GM12878 (cell line): ENCODE data around the gene SOX12. TPM values are rescaled to one million over a fixed set of nuclear protein-coding genes. Genes with fewer than 3 reads are reported as not detected.
A peak's percentile ranks its signal among the peaks of the same experiment; 100 is the strongest.

Source experiments
- ATAC-seq: fragments of 200-7000 bp; cut with Tn5 transposase; 3 replicates; pipeline ENCODE4 v1.9.1; 2020; ENCODE audit warnings: mild to moderate bottlenecking, moderate library complexity
- BruUV-seq: library from RNA; stranded (reverse); fragments of 400-500 nt; replicated peaks from 2 replicates; lab custom pipeline; 2021; lab: Mats Ljungman, UMichigan
- CTCF ChIA-PET: fragments of 300-600 bp; sonication (Branson Sonifier 250); formaldehyde crosslinking; extraction: SDS; loops from one replicate; lab custom pipeline; 2021; ENCODE audit warnings: inconsistent platforms; lab: Yijun Ruan, JAX
- POLR2A ChIA-PET: fragments of 350-600 bp; formaldehyde crosslinking; extraction: SDS; loops from one replicate; lab custom pipeline; 2021; ENCODE audit warnings: inconsistent platforms; lab: Charles Lee
- RAD21 ChIA-PET: fragments of 300-600 bp; sonication (Branson Sonifier 250); formaldehyde crosslinking; loops from one replicate; lab custom pipeline; 2023; ENCODE audit warnings: antibody characterized with exemption; ENCODE audit not compliant: unreplicated experiment; lab: Charles Lee
- SMC1A ChIA-PET: fragments of 300-600 bp; sonication (Branson Sonifier 250); formaldehyde crosslinking; loops from one replicate; lab custom pipeline; 2023; ENCODE audit not compliant: unreplicated experiment, uncharacterized antibody; lab: Charles Lee
- DNase-seq: peaks from one replicate; pipeline ENCODE4 v3.0.0-alpha.2; 2011; ENCODE audit warnings: low read depth, low spot score
- FAIRE-seq: peaks from 3 replicates; lab custom pipeline; 2011; peaks lifted over from hg19 to GRCh38; lab: Jason Lieb, UNC
- H2AFZ ChIP-seq: 2 replicates; pipeline ENCODE4 v1.6.0; 2011; ENCODE audit warnings: low read depth, low read length, control low read depth; ENCODE audit not compliant: control insufficient read depth
- H3K27ac ChIP-seq: 2 replicates; pipeline ENCODE4 v1.5.1; 2011; ENCODE audit warnings: control low read depth; ENCODE audit not compliant: control insufficient read depth, insufficient read depth
- H3K27me3 ChIP-seq, 2 experiments: replicated peaks in 1 of 2; 2 replicates each; pipeline versions ENCODE4 v1.6.0 to v1.6.1; 2011; ENCODE audit warnings: low read length in 1 of 2; ENCODE audit not compliant: control insufficient read depth in 2 of 2, insufficient read depth in 2 of 2
- H3K36me3 ChIP-seq, 2 experiments: 2 replicates each; pipeline ENCODE4 v1.5.1; 2011; ENCODE audit warnings: low read length in 1 of 2; ENCODE audit not compliant: control insufficient read depth in 2 of 2, insufficient read depth in 2 of 2
- H3K4me1 ChIP-seq: 2 replicates; pipeline ENCODE4 v1.6.1; 2011; ENCODE audit warnings: mild to moderate bottlenecking, low read length, moderate library complexity, mixed read lengths; ENCODE audit not compliant: control insufficient read depth, insufficient read depth
- H3K4me2 ChIP-seq: 2 replicates; pipeline ENCODE4 v1.6.0; 2011; ENCODE audit warnings: control low read depth; ENCODE audit not compliant: control insufficient read depth, insufficient read depth
- H3K4me3 ChIP-seq: fragments of 200-600 bp; sonication (generic); 2 replicates; pipeline ENCODE4 v1.5.1; 2016
- H3K79me2 ChIP-seq: 2 replicates; pipeline ENCODE4 v1.6.0; 2011; ENCODE audit warnings: low read length; ENCODE audit not compliant: control insufficient read depth, insufficient read depth
- H3K9ac ChIP-seq: 2 replicates; pipeline ENCODE4 v1.8.0; 2011; ENCODE audit warnings: low read length, control low read depth, mixed read lengths; ENCODE audit not compliant: control insufficient read depth, insufficient read depth
- H3K9me3 ChIP-seq: replicated peaks from 3 replicates; pipeline ENCODE4 v1.5.1; 2011; ENCODE audit warnings: mild to moderate bottlenecking, low read length; ENCODE audit not compliant: control insufficient read depth, insufficient read depth
- H4K20me1 ChIP-seq: 2 replicates; pipeline ENCODE4 v1.6.0; 2011; ENCODE audit not compliant: control insufficient read depth, insufficient read depth
- ATF2 ChIP-seq: IDR thresholded peaks from 2 replicates; pipeline ENCODE4 v1.6.1; 2012; ENCODE audit warnings: low read length, inconsistent platforms
- CREM ChIP-seq: IDR thresholded peaks from 2 replicates; pipeline ENCODE4 v1.6.1; 2014; ENCODE audit warnings: antibody characterized with exemption, low read depth
- KLF5 ChIP-seq: fragments of 450-650 bp; IDR thresholded peaks from 2 replicates; pipeline ENCODE4 v1.6.1; 2014; ENCODE audit warnings: mild to moderate bottlenecking; ENCODE audit not compliant: partially characterized antibody
- RUNX3 ChIP-seq: IDR thresholded peaks from 2 replicates; pipeline ENCODE4 v1.6.1; 2012; ENCODE audit warnings: low read length, inconsistent platforms
- SIX5 ChIP-seq: IDR thresholded peaks from 2 replicates; pipeline ENCODE4 v1.6.1; 2011; ENCODE audit warnings: mild to moderate bottlenecking, low read depth, low read length, moderate library complexity; ENCODE audit not compliant: severe bottlenecking
- SUZ12 ChIP-seq: fragments of 200-600 bp; sonication (generic); IDR thresholded peaks from one replicate; pipeline ENCODE4 v1.6.1; 2018; ENCODE audit warnings: antibody characterized with exemption, mild to moderate bottlenecking; ENCODE audit not compliant: unreplicated experiment
- ZNF384 ChIP-seq: IDR thresholded peaks from 2 replicates; pipeline ENCODE4 v1.6.1; 2012; ENCODE audit warnings: low read depth, mild to moderate bottlenecking, low read length, improper control_type of control experiment, borderline replicate concordance
- WGBS: methylation state at CpG from one replicate; pipeline ENCODE4 v1.1.6; 2016; ENCODE audit warnings: low lambda C conversion rate; ENCODE audit not compliant: insufficient replicate concordance, insufficient coverage; ENCODE audit errors: missing lambda C conversion rate; 5-methylcytosine and 5-hydroxymethylcytosine counted together
- in situ Hi-C: fragments of 300-500 bp; cut with MboI; formaldehyde crosslinking; loops from 9 replicates; pipeline ENCODE4 v1.14.3; 2018; ENCODE audit warnings: mixed read lengths
- intact Hi-C: fragments of 100-400 bp; cut with micrococcal nuclease; formaldehyde crosslinking; loops from one replicate; pipeline ENCODE4 v1.14.2; 2022; ENCODE audit not compliant: unreplicated experiment
- polyA plus RNA-seq, 11 experiments: library from polyadenylated mRNA; depleted of rRNA in 4 of 11; unstranded in 6 of 11; stranded (reverse) in 5 of 11; fragments of >200 nt; fragmentation: Nextera tagmentation in 4 of 11; fragmentation: Illumina TruSeq in 1 of 11; extraction: Ambion mirVana in 4 of 11; extraction: Trizol in 1 of 11; gene quantifications; 1 replicate in 1 of 11; 2 replicates in 10 of 11; pipeline versions ENCODE4 v1.2.1 to v1.2.3, GENCODE V29; 2011 to 2016; ENCODE audit warnings: inconsistent platforms in 2 of 11, missing spikeins in 2 of 11, low read depth in 1 of 11
- total RNA-seq, 4 experiments: library from RNA; depleted of rRNA in 3 of 4; stranded (reverse); fragments of >200 nt in 3 of 4; fragmentation: Illumina TruSeq in 1 of 4; extraction: Trizol in 1 of 4; gene quantifications; 2 replicates each; pipeline versions ENCODE4 v1.2.1 to v1.2.3, GENCODE V29; 2013 to 2021

Gene SOX12
- total and polyA plus RNA-seq, 10 of the 15 experiments (the other 5 are each of a cell fraction or from before 2014, with no cell fraction given), result 0.50 to 17.9 (median 1.4) TPM

DNA sequence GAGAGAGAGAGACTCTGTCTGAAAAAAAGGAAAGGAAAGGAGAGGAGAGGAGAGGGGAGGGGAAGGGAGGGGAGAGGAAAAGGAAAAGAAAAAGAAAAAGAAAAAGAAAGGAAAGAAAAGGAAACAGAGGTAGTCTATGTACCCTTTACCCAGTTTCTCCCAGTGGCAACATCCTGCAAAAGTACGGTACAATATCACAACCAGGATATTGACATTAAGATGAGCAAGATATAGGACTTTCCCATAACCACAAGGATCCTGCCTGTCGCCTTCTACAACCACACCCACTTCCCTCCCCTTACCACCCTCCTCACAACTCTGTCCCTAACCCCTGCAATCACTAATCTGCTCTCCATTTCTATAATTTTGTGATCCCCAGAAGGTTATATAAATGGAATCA, 38.8 kb upstream of the SOX12 start (continued):
- TF ChIP-seq ATF2 (no peak), SUZ12 (no peak)

GRCh38 chr20:288956-289692, 36.2 kb upstream of the SOX12 start:
- ATAC-seq (no peak), FAIRE-seq (no peak), DNase-seq (no peak)
- Histone ChIP-seq H3K27me3 (no peaks in the 10 kb centered on the region), H3K79me2 (peaks cover 4% of the 10 kb centered on the region), H3K4me1 (peaks cover 13% of the 10 kb centered on the region), H3K4me3 (peak overlapping the region; percentile 91), H3K9ac (peak overlapping the region; percentile 97), H4K20me1 (no peaks in the 10 kb centered on the region), H3K36me3 (no peaks in the 10 kb centered on the region), H3K9me3 (no peaks in the 10 kb centered on the region), H3K27ac (peak overlapping the region; percentile 83), H3K4me2 (peak overlapping the region; percentile 98), H2AFZ (peak overlapping the region; percentile 99; the same call in 1 of the 2 replicates)
- in situ Hi-C loops (no loop called here), intact Hi-C loops (no loop called here)
- whole genome bisulfite sequencing, result 98% methylated on average over 3 of the region's 3 CpGs
- POLR2A ChIA-PET, result interaction anchor here (1.2 to 1.4 kb wide), 2 partner anchors 12 to 36 kb away, joined by 3 read pairs; no protein-coding TSS in a partner anchor
- CTCF ChIA-PET, result interaction anchor here (0.6 to 1.3 kb wide), 3 partner anchors 23 to 152 kb away, joined by 3 read pairs; no protein-coding TSS in a partner anchor
- no TSS peak for BruUV-seq
- RAD21 ChIA-PET, result interaction anchor here (0.8 kb wide), 1 partner anchor 42 kb away, joined by 3 read pairs; no protein-coding TSS in a partner anchor
- SMC1A ChIA-PET, result interaction anchor here (0.9 kb wide), 1 partner anchor 23 kb away, joined by 3 read pairs; no protein-coding TSS in a partner anchor
- TF ChIP-seq ZNF384 (no peak), RUNX3 (peak; percentile 35; the same call in 1 of the 2 replicates), SIX5 (peak; percentile 33), KLF5 (no peak), CREM (no peak)
